ENCODE results near the gene PLD1.

- TF ChIP-seq EP300 (IDR thresholded peaks at IDR 0.05) (no peak), CTCF (IDR thresholded peaks at IDR 0.05) (no peak), POLR2A (IDR thresholded peaks at IDR 0.05) (no peak)
Measured at GRCh38 chr3:171841620-171842000, 31.3 kb upstream of the PLD1 start.

All from tibial nerve (tissue), 4 donors.